Stimulated activated CD4-positive, alpha-beta T cell treated with anti-CD3 and anti-CD28 coated beads, Interleukin-2, amount 100 ng/mL, for 48 hours (primary cell): ENCODE measurements around the gene LIX1L.
"Not testable (repeated sequence)": the region's sequence is repeated elsewhere in the genome, so short reads cannot be mapped to it uniquely, and the experiment has no call there.

Experiments
- DNase-seq, 2 donors: peaks; one replicate each; pipeline ENCODE4 v3.0.0-alpha.2; 2020

LIX1L gene

GRCh38 chr1:145927916-145928643 lies 29.7 kb downstream of the LIX1L start:
- DNase-seq, result no peak

GRCh38 chr1:145927063-145927886 lies 30.5 kb downstream of the LIX1L start, which contains the start of gene RBM8A:
Gene RBM8A, minus strand, starts transcription at chr1:145927484. Its CDS starts 58 bp downstream, at chr1:145927426.
- DNase-seq, result peak; percentile 80 to 88

- DNase-seq, result peak; percentile 42 to 47
Measured at GRCh38 chr1:145926686-145927062, 31.1 kb downstream of the LIX1L start.

- DNase-seq, result no peak
Measured at GRCh38 chr1:145922266-145922665, 35.6 kb downstream of the LIX1L start.

GRCh38 chr1:145920297-145920696 lies 37.5 kb downstream of the LIX1L start:
- not testable (repeated sequence) for DNase-seq

- DNase-seq, result peak in 1 of 2 donors; percentile 28
Measured at GRCh38 chr1:145918992-145919939, 38.6 kb downstream of the LIX1L start.

GRCh38 chr1:145918144-145918991 lies 39.4 kb downstream of the LIX1L start, which contains the start of gene PEX11B:
Gene PEX11B, minus strand, starts transcription at chr1:145918717. Its CDS starts 29 bp downstream, at chr1:145918688.
- peak; percentile 83 to 92 for DNase-seq

- no peak for DNase-seq
Measured at GRCh38 chr1:145917595-145917994, 40.2 kb downstream of the LIX1L start.

GRCh38 chr1:145916745-145917144 lies 41.1 kb downstream of the LIX1L start:
- DNase-seq, result no peak

GRCh38 chr1:145912128-145912641 lies 45.6 kb downstream of the LIX1L start:
- DNase-seq, result no peak

- DNase-seq, result no peak
Measured at GRCh38 chr1:145908653-145909052, 49.2 kb downstream of the LIX1L start.

- DNase-seq, result no peak
Measured at GRCh38 chr1:145906954-145907753, 50.7 kb downstream of the LIX1L start.

- no peak for DNase-seq
Measured at GRCh38 chr1:145901312-145902021, 56.4 kb downstream of the LIX1L start.

GRCh38 chr1:145898756-145899155 lies 59.1 kb downstream of the LIX1L start:
- no peak for DNase-seq

GRCh38 chr1:145897969-145898368 lies 59.8 kb downstream of the LIX1L start:
- no peak for DNase-seq

- no peak for DNase-seq
Measured at GRCh38 chr1:145895471-145895870, 62.3 kb downstream of the LIX1L start.

- no peak for DNase-seq
Measured at GRCh38 chr1:145893306-145894055, 64.3 kb downstream of the LIX1L start.

- no peak for DNase-seq
Measured at GRCh38 chr1:145892486-145893087, 65.2 kb downstream of the LIX1L start.
